Sigmoid colon (tissue), 4 donors: ENCODE results near the gene SIGLEC1.

Source experiments
- CTCF ChIP-seq, 4 experiments: fragments of 450-650 bp in 3 of 4; fragments of 200-600 bp in 1 of 4; IDR thresholded peaks; one replicate each; pipeline ENCODE4 v1.5.1; 2016 to 2019; ENCODE audit warnings: antibody characterized with exemption in 4 of 4, mild to moderate bottlenecking in 3 of 4, moderate library complexity in 2 of 4
- EP300 ChIP-seq, 4 donors: sonication (generic); formaldehyde crosslinking; IDR thresholded peaks; one replicate each; pipeline ENCODE4 v1.6.1; 2017; ENCODE audit warnings: antibody characterized with exemption in 4 of 4
- POLR2A ChIP-seq, 2 donors: fragments of 450-650 bp; IDR thresholded peaks; one replicate each; pipeline ENCODE4 v1.6.1; 2016; ENCODE audit warnings: antibody characterized with exemption in 2 of 2, mild to moderate bottlenecking in 2 of 2, moderate library complexity in 2 of 2
- POLR2AphosphoS5 ChIP-seq, 4 donors: sonication (generic); formaldehyde crosslinking; IDR thresholded peaks; one replicate each; pipeline ENCODE4 v1.6.1; 2017; ENCODE audit warnings: antibody characterized with exemption in 4 of 4

- TF ChIP-seq CTCF (IDR thresholded peaks at IDR 0.05) (no peak), POLR2A (IDR thresholded peaks at IDR 0.05) (no peak), POLR2AphosphoS5 (IDR thresholded peaks at IDR 0.05) (peak in 1 of 4 donors; percentile 15), EP300 (IDR thresholded peaks at IDR 0.05) (no peak)
Measured at GRCh38 chr20:3712279-3712873, at the start of gene SIGLEC1.
